HFF-Myc (cell line): ENCODE measurements around the gene SHISA6.

Source experiments
- DNase-seq: peaks from one replicate; pipeline ENCODE4 v3.0.0-alpha.2; 2011; ENCODE audit warnings: low read depth; ENCODE audit errors: extremely low read depth
- H3K4me3 ChIP-seq: replicated peaks from 2 replicates; pipeline ENCODE4 v1.5.1; 2011; ENCODE audit warnings: low read depth, mild to moderate bottlenecking, control low read depth, low read length
- TF ChIP-seq, protein P1 (sequence below): IDR thresholded peaks from 2 replicates; pipeline ENCODE4 v1.5.1; 2012; ENCODE audit warnings: mild to moderate bottlenecking, low read depth, low read length, control low read depth; ENCODE audit errors: missing control alignments

Gene SHISA6

DNA sequence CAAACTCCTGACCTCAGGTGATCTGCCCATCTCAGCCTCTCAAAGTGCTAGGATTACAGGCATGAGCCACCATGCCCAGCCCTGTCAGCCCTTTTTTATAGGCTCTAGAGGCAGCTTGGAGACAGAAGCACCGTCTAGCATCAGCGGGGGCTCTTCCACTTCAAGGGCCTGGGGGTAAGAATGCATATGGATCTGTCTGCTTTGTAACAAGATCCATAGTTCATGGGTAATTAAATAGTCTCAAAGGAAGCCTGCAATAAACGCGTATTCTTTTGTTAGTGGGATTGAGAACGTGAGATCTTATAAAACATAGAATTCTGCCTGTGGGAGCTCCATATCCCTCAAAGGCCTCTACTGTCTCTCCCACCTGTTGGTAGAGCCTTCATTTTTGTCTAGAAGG lies 142.1 kb downstream of the SHISA6 start:
- TF ChIP-seq, protein P1, sequence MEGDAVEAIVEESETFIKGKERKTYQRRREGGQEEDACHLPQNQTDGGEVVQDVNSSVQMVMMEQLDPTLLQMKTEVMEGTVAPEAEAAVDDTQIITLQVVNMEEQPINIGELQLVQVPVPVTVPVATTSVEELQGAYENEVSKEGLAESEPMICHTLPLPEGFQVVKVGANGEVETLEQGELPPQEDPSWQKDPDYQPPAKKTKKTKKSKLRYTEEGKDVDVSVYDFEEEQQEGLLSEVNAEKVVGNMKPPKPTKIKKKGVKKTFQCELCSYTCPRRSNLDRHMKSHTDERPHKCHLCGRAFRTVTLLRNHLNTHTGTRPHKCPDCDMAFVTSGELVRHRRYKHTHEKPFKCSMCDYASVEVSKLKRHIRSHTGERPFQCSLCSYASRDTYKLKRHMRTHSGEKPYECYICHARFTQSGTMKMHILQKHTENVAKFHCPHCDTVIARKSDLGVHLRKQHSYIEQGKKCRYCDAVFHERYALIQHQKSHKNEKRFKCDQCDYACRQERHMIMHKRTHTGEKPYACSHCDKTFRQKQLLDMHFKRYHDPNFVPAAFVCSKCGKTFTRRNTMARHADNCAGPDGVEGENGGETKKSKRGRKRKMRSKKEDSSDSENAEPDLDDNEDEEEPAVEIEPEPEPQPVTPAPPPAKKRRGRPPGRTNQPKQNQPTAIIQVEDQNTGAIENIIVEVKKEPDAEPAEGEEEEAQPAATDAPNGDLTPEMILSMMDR, result no peak
- no peak for DNase-seq
- no peak overlapping the region for H3K4me3 ChIP-seq

GRCh38 chr17:11384131-11384530 lies 143.1 kb downstream of the SHISA6 start:
- TF ChIP-seq, protein P1, result no peak
- no peak for DNase-seq

GRCh38 chr17:11387610-11388009 lies 146.6 kb downstream of the SHISA6 start:
- no peak for DNase-seq
- no peak overlapping the region for H3K4me3 ChIP-seq
- TF ChIP-seq, protein P1, result no peak

More at GRCh38 chr17:11384131-11384530, 143.1 kb downstream of the SHISA6 start:
- H3K4me3 ChIP-seq, result no peak overlapping the region

- H3K4me3 ChIP-seq, result no peak overlapping the region
- no peak for DNase-seq
These were observed 147.0 kb downstream of the SHISA6 start for GRCh38 chr17:11388054-11388453.

GRCh38 chr17:11389583-11389982 lies 148.6 kb downstream of the SHISA6 start:
- TF ChIP-seq, protein P1, result no peak
- no peak overlapping the region for H3K4me3 ChIP-seq
- no peak for DNase-seq

More at GRCh38 chr17:11388054-11388453, 147.0 kb downstream of the SHISA6 start:
- TF ChIP-seq, protein P1, result no peak

GRCh38 chr17:11391134-11391533 lies 150.1 kb downstream of the SHISA6 start:
- H3K4me3 ChIP-seq, result no peak overlapping the region
- TF ChIP-seq, protein P1, result no peak
- no peak for DNase-seq
